ENCODE results near the gene ALDOA. TPM values are rescaled to one million over a fixed set of nuclear protein-coding genes. Genes with fewer than 3 reads are reported as not detected.

ALDOA gene
- total and polyA plus RNA-seq, 9 of the 15 experiments (the other 6 are each of a cell fraction or from before 2014, with no cell fraction given): 311 to 2,224 (median 1,293) TPM

DNA sequence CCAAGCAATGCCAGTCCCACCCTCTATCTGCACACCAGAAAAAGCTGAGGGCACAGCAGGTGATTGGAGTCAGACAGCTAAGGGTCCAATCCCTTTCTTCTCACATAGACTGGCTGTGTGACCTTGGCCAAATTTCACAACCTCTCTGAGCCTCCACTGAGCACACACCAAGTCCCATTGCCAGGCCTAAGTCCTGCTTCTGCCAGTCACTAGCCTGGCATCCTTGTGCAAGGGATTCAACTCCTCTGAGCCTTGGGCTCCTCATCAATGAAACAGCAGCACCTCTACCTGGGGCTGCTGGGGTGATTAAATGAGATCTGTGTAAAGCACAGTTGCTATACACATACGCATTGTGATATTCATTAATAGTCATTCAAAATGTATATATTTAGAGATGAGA is 19.0 kb upstream of the ALDOA start:
- ATAC-seq: no peak

More for the DNA sequence above, 19.0 kb upstream of the ALDOA start:
- BruUV-seq (replicated peaks): no TSS peak
- Histone ChIP-seq H3K9ac (ENCODE audit: insufficient read depth in 1 of 2, low read depth in 2 of 2, low read length in 2 of 2) (no peak overlapping the region), H3K9me3 (replicated peaks; ENCODE audit: control insufficient read depth, insufficient read depth, low read depth, low read length) (no peaks in the 10 kb centered on the region), H3K4me2 (ENCODE audit: insufficient read depth, low read length) (no peak overlapping the region), H3K4me3 (no peak overlapping the region), H3K27ac (ENCODE audit: extremely low read depth, low read depth, low read length) (no peak overlapping the region), H2AFZ (ENCODE audit: low read depth, low read length) (no peak overlapping the region), H3K79me2 (ENCODE audit: control insufficient read depth, insufficient read depth, low read length) (no peaks in the 10 kb centered on the region), H3K9me1 (ENCODE audit: control insufficient read depth, insufficient read depth, low read length) (no peaks in the 10 kb centered on the region), H3K4me1 (replicated peaks in 1 of 2; ENCODE audit: control insufficient read depth in 2 of 2, insufficient read depth in 2 of 2, low read length in 2 of 2) (peaks cover 2 to 5% of the 10 kb centered on the region in 2 experiments; a peak in 3 of 5 replicates), H3K27me3 (ENCODE audit: control insufficient read depth in 2 of 2, insufficient read depth in 2 of 2, low read length in 2 of 2) (no peaks in the 10 kb centered on the region; a peak in 1 of 5 replicates), H4K20me1 (replicated peaks; ENCODE audit: control insufficient read depth, insufficient read depth, low read length) (no peaks in the 10 kb centered on the region), H3K36me3 (ENCODE audit: control insufficient read depth, insufficient read depth, low read length) (no peaks in the 10 kb centered on the region)
- DNase-seq (ENCODE audit: extremely low read depth in 1 of 4, low spot score in 3 of 4) (no peak), FAIRE-seq (no peak)
- intact Hi-C loops (cut with micrococcal nuclease): loop anchor here (5.0 kb wide), 1 partner anchor 46 kb away; the partner anchor contains the start of gene TBX6
- TF ChIP-seq RBM25 (IDR thresholded peaks at IDR 0.05; ENCODE audit: low read depth, low read length, severe bottlenecking) (peak; percentile 12), SOX6 (IDR thresholded peaks at IDR 0.05) (no peak), ZFP36 (IDR thresholded peaks at IDR 0.05; ENCODE audit: low read depth, low read length, partially characterized antibody) (peak; percentile 73), BCOR (IDR thresholded peaks at IDR 0.05) (0 out of 2 replicates have a peak, but pooled peaks have one; percentile 23)
- TF ChIP-seq, protein P1, sequence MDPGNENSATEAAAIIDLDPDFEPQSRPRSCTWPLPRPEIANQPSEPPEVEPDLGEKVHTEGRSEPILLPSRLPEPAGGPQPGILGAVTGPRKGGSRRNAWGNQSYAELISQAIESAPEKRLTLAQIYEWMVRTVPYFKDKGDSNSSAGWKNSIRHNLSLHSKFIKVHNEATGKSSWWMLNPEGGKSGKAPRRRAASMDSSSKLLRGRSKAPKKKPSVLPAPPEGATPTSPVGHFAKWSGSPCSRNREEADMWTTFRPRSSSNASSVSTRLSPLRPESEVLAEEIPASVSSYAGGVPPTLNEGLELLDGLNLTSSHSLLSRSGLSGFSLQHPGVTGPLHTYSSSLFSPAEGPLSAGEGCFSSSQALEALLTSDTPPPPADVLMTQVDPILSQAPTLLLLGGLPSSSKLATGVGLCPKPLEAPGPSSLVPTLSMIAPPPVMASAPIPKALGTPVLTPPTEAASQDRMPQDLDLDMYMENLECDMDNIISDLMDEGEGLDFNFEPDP (CRISPR knock-in tag; IDR thresholded peaks at IDR 0.05): no peak
- TF ChIP-seq, protein P2, sequence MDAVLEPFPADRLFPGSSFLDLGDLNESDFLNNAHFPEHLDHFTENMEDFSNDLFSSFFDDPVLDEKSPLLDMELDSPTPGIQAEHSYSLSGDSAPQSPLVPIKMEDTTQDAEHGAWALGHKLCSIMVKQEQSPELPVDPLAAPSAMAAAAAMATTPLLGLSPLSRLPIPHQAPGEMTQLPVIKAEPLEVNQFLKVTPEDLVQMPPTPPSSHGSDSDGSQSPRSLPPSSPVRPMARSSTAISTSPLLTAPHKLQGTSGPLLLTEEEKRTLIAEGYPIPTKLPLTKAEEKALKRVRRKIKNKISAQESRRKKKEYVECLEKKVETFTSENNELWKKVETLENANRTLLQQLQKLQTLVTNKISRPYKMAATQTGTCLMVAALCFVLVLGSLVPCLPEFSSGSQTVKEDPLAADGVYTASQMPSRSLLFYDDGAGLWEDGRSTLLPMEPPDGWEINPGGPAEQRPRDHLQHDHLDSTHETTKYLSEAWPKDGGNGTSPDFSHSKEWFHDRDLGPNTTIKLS (IDR thresholded peaks at IDR 0.05; ENCODE audit: borderline replicate concordance, low read depth): no peak
- TF ChIP-seq, protein P3, sequence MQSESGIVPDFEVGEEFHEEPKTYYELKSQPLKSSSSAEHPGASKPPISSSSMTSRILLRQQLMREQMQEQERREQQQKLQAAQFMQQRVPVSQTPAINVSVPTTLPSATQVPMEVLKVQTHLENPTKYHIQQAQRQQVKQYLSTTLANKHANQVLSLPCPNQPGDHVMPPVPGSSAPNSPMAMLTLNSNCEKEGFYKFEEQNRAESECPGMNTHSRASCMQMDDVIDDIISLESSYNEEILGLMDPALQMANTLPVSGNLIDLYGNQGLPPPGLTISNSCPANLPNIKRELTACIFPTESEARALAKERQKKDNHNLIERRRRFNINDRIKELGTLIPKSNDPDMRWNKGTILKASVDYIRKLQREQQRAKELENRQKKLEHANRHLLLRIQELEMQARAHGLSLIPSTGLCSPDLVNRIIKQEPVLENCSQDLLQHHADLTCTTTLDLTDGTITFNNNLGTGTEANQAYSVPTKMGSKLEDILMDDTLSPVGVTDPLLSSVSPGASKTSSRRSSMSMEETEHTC (IDR thresholded peaks at IDR 0.05): no peak
- ChIA-PET CTCF (ENCODE audit: low intra/inter-chr PET ratio) (no interaction called here), POLR2A (no interaction called here)
- WGBS (ENCODE audit: insufficient coverage, low coverage, missing lambda C conversion rate): 33% methylated on average over 1 of the region's 1 CpG
- in situ Hi-C loops (cut with MboI): no loop called here

Data from K562 (cell line).